Activated naive CD4-positive, alpha-beta T cell treated with anti-CD3 and anti-CD28 coated beads, Interleukin-2, amount 10 ng/mL, durations not matched to agents 7 days and 5 days (primary cell): Measurements from ENCODE around the gene PDE1C.

Source experiments
- CTCF ChIA-PET: fragments of 350-600 bp; sonication (Branson Sonifier 250); formaldehyde crosslinking; loops from one replicate; lab custom pipeline; 2021; ENCODE audit warnings: antibody characterized with exemption; lab: Charles Lee
- DNase-seq: peaks from one replicate; pipeline ENCODE4 v3.0.0-alpha.2; 2020
- H3K27ac Mint-ChIP-seq: one replicate; pipeline ENCODE4 v1.8.0; 2021; ENCODE audit warnings: mild to moderate bottlenecking, moderate library complexity, mixed read lengths
- H3K27me3 Mint-ChIP-seq: one replicate; pipeline ENCODE4 v1.8.0; 2021; ENCODE audit warnings: mild to moderate bottlenecking, mixed read lengths
- H3K36me3 Mint-ChIP-seq: one replicate; pipeline ENCODE4 v1.8.0; 2021; ENCODE audit warnings: mixed read lengths
- H3K4me1 Mint-ChIP-seq: one replicate; pipeline ENCODE4 v1.8.0; 2021; ENCODE audit warnings: mixed read lengths
- H3K4me3 Mint-ChIP-seq: one replicate; pipeline ENCODE4 v1.8.0; 2021; ENCODE audit warnings: mild to moderate bottlenecking, moderate library complexity, mixed read lengths
- H3K9me3 Mint-ChIP-seq: one replicate; pipeline ENCODE4 v1.8.0; 2021; ENCODE audit warnings: mixed read lengths

The PDE1C gene

GRCh38 chr7:32044739-32045138 is 25.5 kb downstream of the PDE1C start:
- no peak for DNase-seq
- Mint-ChIP-seq H3K4me1 (no peaks in the 10 kb centered on the region), H3K27me3 (no peaks in the 10 kb centered on the region), H3K9me3 (no peaks in the 10 kb centered on the region), H3K36me3 (no peaks in the 10 kb centered on the region), H3K27ac (no peak overlapping the region), H3K4me3 (no peak overlapping the region)
- CTCF ChIA-PET, result no interaction called here

- H3K27ac Mint-ChIP-seq, result no peak overlapping the region
- no peaks in the 10 kb centered on the region for H3K9me3 Mint-ChIP-seq
- no peaks in the 10 kb centered on the region for H3K4me1 Mint-ChIP-seq
- DNase-seq, result no peak
- no peaks in the 10 kb centered on the region for H3K36me3 Mint-ChIP-seq
- CTCF ChIA-PET, result no interaction called here
- no peak overlapping the region for H3K4me3 Mint-ChIP-seq
- H3K27me3 Mint-ChIP-seq, result no peaks in the 10 kb centered on the region
These were observed 26.5 kb downstream of the PDE1C start for GRCh38 chr7:32043688-32044087.

- Mint-ChIP-seq H3K27ac (no peak overlapping the region), H3K36me3 (no peaks in the 10 kb centered on the region), H3K27me3 (no peaks in the 10 kb centered on the region), H3K4me3 (no peak overlapping the region), H3K9me3 (no peaks in the 10 kb centered on the region), H3K4me1 (no peaks in the 10 kb centered on the region)
- CTCF ChIA-PET, result no interaction called here
- no peak for DNase-seq
These were observed 27.3 kb downstream of the PDE1C start for GRCh38 chr7:32042900-32043299.

- CTCF ChIA-PET, result no interaction called here
- Mint-ChIP-seq H3K4me3 (no peak overlapping the region), H3K27me3 (no peaks in the 10 kb centered on the region), H3K9me3 (no peaks in the 10 kb centered on the region), H3K27ac (no peak overlapping the region), H3K36me3 (no peaks in the 10 kb centered on the region), H3K4me1 (no peaks in the 10 kb centered on the region)
- no peak for DNase-seq
These were observed 31.0 kb downstream of the PDE1C start for GRCh38 chr7:32039000-32039756.

- no peaks in the 10 kb centered on the region for H3K27me3 Mint-ChIP-seq
- CTCF ChIA-PET, result no interaction called here
- H3K9me3 Mint-ChIP-seq, result no peaks in the 10 kb centered on the region
- DNase-seq, result no peak
- H3K27ac Mint-ChIP-seq, result no peak overlapping the region
- H3K36me3 Mint-ChIP-seq, result no peaks in the 10 kb centered on the region
- no peaks in the 10 kb centered on the region for H3K4me1 Mint-ChIP-seq
- H3K4me3 Mint-ChIP-seq, result no peak overlapping the region
These were observed 32.5 kb downstream of the PDE1C start for GRCh38 chr7:32037650-32038198.

GRCh38 chr7:32036557-32036956 is 33.6 kb downstream of the PDE1C start:
- no peaks in the 10 kb centered on the region for H3K9me3 Mint-ChIP-seq
- H3K4me3 Mint-ChIP-seq, result no peak overlapping the region
- H3K4me1 Mint-ChIP-seq, result no peaks in the 10 kb centered on the region
- H3K27ac Mint-ChIP-seq, result no peak overlapping the region
- no peak for DNase-seq
- no peaks in the 10 kb centered on the region for H3K36me3 Mint-ChIP-seq
- no peaks in the 10 kb centered on the region for H3K27me3 Mint-ChIP-seq
- CTCF ChIA-PET, result no interaction called here

GRCh38 chr7:32034052-32034451 is 36.2 kb downstream of the PDE1C start:
- no peak overlapping the region for H3K27ac Mint-ChIP-seq
- CTCF ChIA-PET, result interaction anchor here (0.7 kb wide), 1 partner anchor 632 kb away, joined by 4 read pairs; no protein-coding TSS in a partner anchor
- no peak overlapping the region for H3K4me3 Mint-ChIP-seq
- no peaks in the 10 kb centered on the region for H3K9me3 Mint-ChIP-seq
- no peaks in the 10 kb centered on the region for H3K4me1 Mint-ChIP-seq
- no peaks in the 10 kb centered on the region for H3K36me3 Mint-ChIP-seq
- H3K27me3 Mint-ChIP-seq, result no peaks in the 10 kb centered on the region
- no peak for DNase-seq

GRCh38 chr7:32033006-32033405 is 37.2 kb downstream of the PDE1C start:
- CTCF ChIA-PET, result no interaction called here
- Mint-ChIP-seq H3K9me3 (no peaks in the 10 kb centered on the region), H3K4me1 (no peaks in the 10 kb centered on the region), H3K36me3 (no peaks in the 10 kb centered on the region), H3K27ac (no peak overlapping the region), H3K27me3 (no peaks in the 10 kb centered on the region), H3K4me3 (no peak overlapping the region)
- DNase-seq, result no peak

- Mint-ChIP-seq H3K4me1 (no peaks in the 10 kb centered on the region), H3K36me3 (no peaks in the 10 kb centered on the region), H3K9me3 (no peaks in the 10 kb centered on the region), H3K4me3 (no peak overlapping the region), H3K27ac (no peak overlapping the region), H3K27me3 (no peaks in the 10 kb centered on the region)
- CTCF ChIA-PET, result no interaction called here
- no peak for DNase-seq
These were observed 38.0 kb downstream of the PDE1C start for GRCh38 chr7:32032211-32032610.

- Mint-ChIP-seq H3K36me3 (no peaks in the 10 kb centered on the region), H3K27ac (no peak overlapping the region), H3K27me3 (no peaks in the 10 kb centered on the region)
These were observed 39.1 kb downstream of the PDE1C start for GRCh38 chr7:32030904-32031692.

GRCh38 chr7:32026083-32026425 is 44.2 kb downstream of the PDE1C start:
- CTCF ChIA-PET, result no interaction called here
- H3K27me3 Mint-ChIP-seq, result no peaks in the 10 kb centered on the region
- H3K9me3 Mint-ChIP-seq, result peaks cover 1% of the 10 kb centered on the region
- H3K4me3 Mint-ChIP-seq, result no peak overlapping the region
- H3K36me3 Mint-ChIP-seq, result no peaks in the 10 kb centered on the region
- DNase-seq, result no peak
- H3K4me1 Mint-ChIP-seq, result no peaks in the 10 kb centered on the region
- H3K27ac Mint-ChIP-seq, result no peak overlapping the region

More at GRCh38 chr7:32030904-32031692, 39.1 kb downstream of the PDE1C start:
- no peaks in the 10 kb centered on the region for H3K9me3 Mint-ChIP-seq
- no peak for DNase-seq
- CTCF ChIA-PET, result no interaction called here
- no peaks in the 10 kb centered on the region for H3K4me1 Mint-ChIP-seq
- no peak overlapping the region for H3K4me3 Mint-ChIP-seq

- CTCF ChIA-PET, result no interaction called here
- H3K27ac Mint-ChIP-seq, result no peak overlapping the region
- H3K4me3 Mint-ChIP-seq, result no peak overlapping the region
- no peaks in the 10 kb centered on the region for H3K27me3 Mint-ChIP-seq
- DNase-seq, result no peak
- H3K4me1 Mint-ChIP-seq, result no peaks in the 10 kb centered on the region
- peaks cover 1% of the 10 kb centered on the region for H3K9me3 Mint-ChIP-seq
- H3K36me3 Mint-ChIP-seq, result no peaks in the 10 kb centered on the region
These were observed 44.7 kb downstream of the PDE1C start for GRCh38 chr7:32025381-32026082.

- CTCF ChIA-PET, result no interaction called here
- no peak for DNase-seq
- no peak overlapping the region for H3K27ac Mint-ChIP-seq
- no peaks in the 10 kb centered on the region for H3K27me3 Mint-ChIP-seq
- no peaks in the 10 kb centered on the region for H3K36me3 Mint-ChIP-seq
- H3K4me1 Mint-ChIP-seq, result no peaks in the 10 kb centered on the region
- H3K4me3 Mint-ChIP-seq, result no peak overlapping the region
- H3K9me3 Mint-ChIP-seq, result peaks cover 2% of the 10 kb centered on the region
These were observed 46.8 kb downstream of the PDE1C start for GRCh38 chr7:32023376-32023775.

GRCh38 chr7:32022966-32023365 is 47.2 kb downstream of the PDE1C start:
- Mint-ChIP-seq H3K9me3 (peaks cover 5% of the 10 kb centered on the region), H3K27ac (no peak overlapping the region), H3K4me3 (no peak overlapping the region), H3K27me3 (no peaks in the 10 kb centered on the region), H3K36me3 (no peaks in the 10 kb centered on the region), H3K4me1 (no peaks in the 10 kb centered on the region)
- CTCF ChIA-PET, result no interaction called here
- no peak for DNase-seq
